GM13976 (cell line): ENCODE data around the gene SCD5.

Experiments used
- DNase-seq: peaks from one replicate; pipeline ENCODE4 v3.0.0; 2012; ENCODE audit warnings: low spot score
- in situ Hi-C: fragments of 300-500 bp; cut with MboI; formaldehyde crosslinking; loops from one replicate; pipeline ENCODE4 v1.12.0; 2022; ENCODE audit warnings: low sequenced_read_pairs, mixed read lengths, inconsistent platforms; ENCODE audit not compliant: unreplicated experiment
- TF ChIP-seq, protein P1 (sequence below): IDR thresholded peaks from 2 replicates; pipeline ENCODE4 v1.5.1; 2012; ENCODE audit warnings: borderline replicate concordance, mild to moderate bottlenecking; ENCODE audit not compliant: insufficient read depth; ENCODE audit errors: extremely low read depth, missing control alignments, control extremely low read depth

SCD5 gene

GRCh38 chr4:82773057-82773456 is 25.5 kb downstream of the SCD5 start:
- DNase-seq = no peak
- in situ Hi-C loops = no loop called here
- TF ChIP-seq, protein P1, sequence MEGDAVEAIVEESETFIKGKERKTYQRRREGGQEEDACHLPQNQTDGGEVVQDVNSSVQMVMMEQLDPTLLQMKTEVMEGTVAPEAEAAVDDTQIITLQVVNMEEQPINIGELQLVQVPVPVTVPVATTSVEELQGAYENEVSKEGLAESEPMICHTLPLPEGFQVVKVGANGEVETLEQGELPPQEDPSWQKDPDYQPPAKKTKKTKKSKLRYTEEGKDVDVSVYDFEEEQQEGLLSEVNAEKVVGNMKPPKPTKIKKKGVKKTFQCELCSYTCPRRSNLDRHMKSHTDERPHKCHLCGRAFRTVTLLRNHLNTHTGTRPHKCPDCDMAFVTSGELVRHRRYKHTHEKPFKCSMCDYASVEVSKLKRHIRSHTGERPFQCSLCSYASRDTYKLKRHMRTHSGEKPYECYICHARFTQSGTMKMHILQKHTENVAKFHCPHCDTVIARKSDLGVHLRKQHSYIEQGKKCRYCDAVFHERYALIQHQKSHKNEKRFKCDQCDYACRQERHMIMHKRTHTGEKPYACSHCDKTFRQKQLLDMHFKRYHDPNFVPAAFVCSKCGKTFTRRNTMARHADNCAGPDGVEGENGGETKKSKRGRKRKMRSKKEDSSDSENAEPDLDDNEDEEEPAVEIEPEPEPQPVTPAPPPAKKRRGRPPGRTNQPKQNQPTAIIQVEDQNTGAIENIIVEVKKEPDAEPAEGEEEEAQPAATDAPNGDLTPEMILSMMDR = no peak

- TF ChIP-seq, protein P1 = no peak
- in situ Hi-C loops = no loop called here
These were observed 28.0 kb downstream of the SCD5 start for GRCh38 chr4:82770607-82771006.

DNA sequence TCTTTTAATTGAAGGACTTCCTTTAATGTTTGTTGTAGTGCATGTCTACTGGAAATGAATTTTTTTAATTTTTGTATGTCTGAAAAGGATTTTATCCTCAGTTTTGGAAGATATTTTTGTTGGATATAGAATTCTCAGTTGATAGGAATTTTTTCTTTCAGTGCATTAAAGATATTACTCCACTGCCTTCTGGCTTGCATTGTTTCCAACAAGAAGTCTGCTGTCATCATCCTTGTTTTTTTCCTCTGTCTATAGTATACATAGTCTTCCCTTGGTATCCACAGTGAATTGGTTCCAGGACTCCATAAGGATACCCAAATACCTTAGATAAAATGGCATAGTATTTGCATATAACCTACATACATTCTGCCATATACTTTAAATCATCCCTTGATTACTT is 33.5 kb downstream of the SCD5 start:
- in situ Hi-C loops = no loop called here
- TF ChIP-seq, protein P1 = no peak
- no peak for DNase-seq

More at GRCh38 chr4:82770607-82771006, 28.0 kb downstream of the SCD5 start:
- DNase-seq = no peak

- no peak for DNase-seq
- in situ Hi-C loops = no loop called here
- TF ChIP-seq, protein P1 = no peak
These were observed 37.4 kb downstream of the SCD5 start for GRCh38 chr4:82761229-82761628.

- no peak for DNase-seq
- TF ChIP-seq, protein P1 = no peak
- in situ Hi-C loops = no loop called here
These were observed 39.6 kb downstream of the SCD5 start for GRCh38 chr4:82758701-82759685.

GRCh38 chr4:82756061-82756460 is 42.5 kb downstream of the SCD5 start:
- no peak for DNase-seq

More at GRCh38 chr4:82756061-82756460, 42.5 kb downstream of the SCD5 start:
- TF ChIP-seq, protein P1 = no peak
- in situ Hi-C loops = no loop called here
